GM18519 (cell line): ENCODE results near the gene MTA1.

Experiments used
- ATAC-seq: cut with Tn5 transposase; IDR thresholded peaks from one replicate; pipeline ENCODE4 v1.9.1; 2021; ENCODE audit warnings: mild to moderate bottlenecking, moderate library complexity; ENCODE audit not compliant: unreplicated experiment, low FRiP score

The MTA1 gene

GRCh38 chr14:105439710-105440553 lies 20.3 kb downstream of the MTA1 start:
- ATAC-seq = no peak

DNA sequence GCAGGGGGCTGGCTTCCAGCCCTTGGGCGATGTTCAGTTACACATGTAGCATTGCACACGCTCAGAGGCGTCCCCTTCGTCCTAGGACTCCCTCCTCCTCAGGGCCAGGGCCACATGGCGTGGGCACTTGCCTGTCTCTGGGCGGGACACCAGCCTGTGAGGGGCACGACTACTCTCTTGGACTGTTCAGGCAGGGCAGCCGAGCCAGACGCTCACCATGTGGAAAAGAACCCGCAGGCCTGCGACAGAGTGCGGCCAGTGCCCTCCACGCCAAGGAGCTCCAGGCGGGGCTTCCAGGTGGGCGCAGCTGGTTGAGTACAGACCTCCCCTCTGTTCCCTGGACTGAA lies 20.9 kb downstream of the MTA1 start:
- ATAC-seq = no peak

GRCh38 chr14:105440992-105441391 lies 21.4 kb downstream of the MTA1 start:
- ATAC-seq = no peak

GRCh38 chr14:105442125-105442524 lies 22.5 kb downstream of the MTA1 start:
- ATAC-seq = no peak

- no peak for ATAC-seq
Observed at GRCh38 chr14:105442834-105443233, 23.2 kb downstream of the MTA1 start.

- no peak for ATAC-seq
Observed at GRCh38 chr14:105444859-105445258, 25.2 kb downstream of the MTA1 start.

GRCh38 chr14:105445290-105445689 lies 25.7 kb downstream of the MTA1 start:
- no peak for ATAC-seq

DNA sequence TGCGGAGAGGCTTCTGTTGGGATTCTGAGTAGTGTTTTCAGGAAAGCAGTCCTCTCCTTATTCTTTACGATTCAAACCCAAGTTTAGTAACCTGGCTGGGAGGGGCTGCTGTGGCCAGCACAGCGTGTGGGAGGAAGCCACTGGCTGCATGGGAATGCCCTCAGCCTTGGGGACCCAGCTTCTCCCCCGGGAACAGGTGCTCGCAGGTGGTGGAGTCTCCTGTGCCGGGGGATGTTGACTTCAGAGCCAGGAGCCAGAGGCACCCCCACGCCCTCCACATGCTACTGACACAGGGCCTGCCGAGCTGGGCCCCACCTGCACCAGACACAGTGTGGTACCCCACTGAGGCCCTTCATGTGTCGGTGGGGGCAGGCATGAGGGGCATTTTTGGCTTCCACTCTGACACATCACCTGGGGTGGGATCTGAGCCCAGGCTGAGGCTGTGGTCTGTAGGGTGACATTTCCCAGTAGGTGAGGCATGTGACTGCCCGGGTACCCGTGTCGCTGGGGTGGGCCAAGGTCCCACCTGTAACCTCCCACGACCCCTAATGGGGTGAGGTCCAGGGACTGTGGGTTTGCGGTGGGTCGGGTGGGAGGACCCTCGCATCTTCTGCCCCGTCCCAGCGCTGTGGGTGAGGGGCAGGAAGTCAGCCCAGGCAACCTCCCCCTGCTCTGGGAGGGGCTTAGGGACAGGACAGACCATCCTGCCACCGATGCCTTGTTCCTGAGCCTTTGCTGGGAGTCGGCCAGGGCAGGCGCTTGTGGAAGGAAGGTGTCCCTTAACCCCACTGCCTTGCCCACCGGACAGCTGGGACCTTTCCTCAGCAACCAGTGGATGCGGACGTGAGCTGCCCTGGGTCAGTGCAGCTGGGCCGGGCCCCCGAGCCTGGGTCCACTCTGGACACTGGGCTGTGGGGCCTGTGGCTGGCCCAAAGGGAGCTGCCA lies 26.5 kb downstream of the MTA1 start:
- ATAC-seq = no peak

DNA sequence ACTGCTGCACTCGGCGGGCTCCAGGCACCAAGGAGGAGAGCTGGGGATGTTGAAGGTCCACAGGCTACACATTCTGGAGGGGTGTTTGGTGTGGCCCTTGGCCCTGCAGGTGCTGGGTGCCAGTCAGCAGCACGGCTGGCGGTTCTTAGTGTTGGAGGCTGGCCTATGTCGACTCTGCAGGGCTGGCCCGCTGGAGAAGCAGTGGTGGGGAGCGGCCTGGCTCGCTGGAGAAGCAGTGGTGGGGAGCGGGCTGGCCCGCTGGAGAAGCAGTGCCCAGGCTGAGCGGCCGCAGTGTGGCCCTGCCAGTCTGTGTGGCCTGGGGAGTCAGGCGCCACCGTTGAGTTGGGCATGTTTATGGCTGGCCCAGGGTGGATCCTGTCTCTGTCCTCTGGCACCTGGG lies 27.3 kb downstream of the MTA1 start:
- no peak for ATAC-seq

DNA sequence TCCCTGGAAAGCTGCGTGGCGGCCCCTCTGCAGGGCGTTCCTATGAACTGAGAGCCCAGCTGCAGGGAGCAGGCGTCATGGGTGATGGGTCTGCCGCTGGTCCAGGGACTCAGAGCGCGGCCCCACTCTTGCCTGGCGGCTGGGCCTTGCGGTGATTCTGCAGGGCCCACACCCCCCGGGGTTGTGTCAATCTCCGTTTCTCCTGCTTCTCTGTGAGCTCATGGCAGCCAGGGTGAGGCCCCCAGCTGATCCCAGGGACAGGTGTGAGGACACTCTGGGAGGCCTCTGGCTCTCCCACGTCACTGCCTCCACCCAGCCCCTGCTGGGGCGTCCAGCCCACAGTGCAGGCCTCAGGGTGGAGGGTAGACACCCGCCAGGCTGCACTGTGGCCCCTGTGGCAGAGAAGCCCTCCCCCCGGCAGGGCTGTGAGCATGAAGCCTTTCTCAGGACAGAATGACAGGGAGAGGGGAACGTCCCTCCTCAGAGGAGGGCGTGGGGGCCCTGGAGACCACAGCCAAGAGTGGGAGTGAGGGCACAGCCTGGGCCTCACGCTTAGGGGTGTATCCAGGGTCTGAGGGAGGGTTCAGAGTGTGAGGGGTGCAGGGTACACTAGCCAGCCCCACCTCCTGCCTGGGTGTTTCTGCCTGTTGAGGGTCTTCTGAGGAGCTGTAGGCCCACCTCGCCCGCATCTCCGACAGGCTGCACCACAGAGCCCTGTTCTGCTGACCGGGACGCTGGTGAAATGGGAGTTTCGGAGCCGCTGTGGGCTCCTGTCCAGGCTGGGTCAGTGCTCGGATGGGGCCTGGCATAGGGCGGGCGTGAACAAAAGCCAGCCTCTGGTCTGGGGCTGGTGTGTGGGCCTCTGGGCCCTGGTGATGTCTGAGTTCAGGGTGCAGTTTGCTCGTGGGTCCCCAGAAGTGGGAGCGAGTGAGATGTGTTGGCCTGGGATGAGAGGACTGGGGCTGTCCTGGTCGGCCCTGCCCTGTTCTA lies 28.3 kb downstream of the MTA1 start:
- ATAC-seq = no peak

- no peak for ATAC-seq
Observed at GRCh38 chr14:105448706-105449111, 29.1 kb downstream of the MTA1 start.

- ATAC-seq = no peak
Observed at GRCh38 chr14:105449276-105450122, 29.9 kb downstream of the MTA1 start.

GRCh38 chr14:105450123-105450505 lies 30.5 kb downstream of the MTA1 start:
- ATAC-seq = no peak

- no peak for ATAC-seq
Observed at GRCh38 chr14:105450864-105451720, 31.5 kb downstream of the MTA1 start.

DNA sequence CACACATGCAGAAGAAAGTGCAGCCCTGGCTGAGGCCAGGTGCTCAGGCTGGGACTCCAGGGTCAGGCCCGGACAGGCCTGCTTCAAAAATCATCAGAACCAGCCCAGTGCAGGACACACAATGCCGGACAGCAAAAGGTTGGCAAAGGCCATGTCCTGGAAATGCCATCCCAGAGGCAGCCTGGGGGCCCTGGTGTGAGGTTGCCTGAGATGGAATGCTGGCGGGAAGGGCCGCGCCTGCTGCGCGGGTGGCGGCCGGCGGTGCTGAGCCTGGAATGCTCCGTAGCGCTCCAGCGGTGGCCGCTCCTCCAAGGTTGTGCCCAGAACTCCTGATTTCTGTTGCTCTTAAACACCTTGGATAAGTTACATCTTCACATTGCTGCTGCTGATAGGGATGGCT lies 33.3 kb downstream of the MTA1 start:
- ATAC-seq = no peak

- no peak for ATAC-seq
Observed at GRCh38 chr14:105453847-105454246, 34.2 kb downstream of the MTA1 start.

DNA sequence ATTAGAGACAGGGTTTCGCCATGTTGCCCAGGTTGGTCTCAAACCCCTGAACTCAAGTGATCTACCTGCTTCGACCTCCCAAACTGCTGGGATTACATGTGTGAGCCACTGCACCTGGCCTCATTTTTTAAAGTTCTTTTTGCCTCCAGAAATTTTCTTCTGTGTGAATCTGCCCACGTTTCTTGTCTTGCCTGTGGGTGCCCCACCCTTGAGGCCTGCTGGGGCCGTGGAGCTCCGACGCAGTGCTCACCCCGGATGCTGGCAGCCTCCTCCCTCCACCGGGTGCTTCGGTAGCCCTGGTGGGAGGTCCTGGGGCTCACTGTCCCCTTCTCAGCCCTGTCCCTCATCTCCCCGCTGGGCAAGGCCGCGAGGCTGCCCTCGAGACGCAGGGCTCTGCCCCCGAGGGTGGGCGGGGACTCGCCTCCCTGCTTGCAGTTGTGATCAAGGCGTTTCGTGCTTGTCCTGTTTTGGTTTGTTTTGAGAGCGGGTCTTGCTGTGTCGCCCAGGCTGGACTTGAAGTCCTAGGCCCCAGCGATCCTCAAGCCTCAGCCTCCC lies 35.5 kb downstream of the MTA1 start:
- ATAC-seq = no peak
